NCI-H1436 treated with DMSO at 0.1 percent for 48 hours (cell line): ENCODE measurements around the gene KCNE4.

ENCODE experiments used
- DNase-seq: peaks from one replicate; lab custom pipeline; 2025; lab: John Stamatoyannopoulos, UW

The KCNE4 gene

DNA sequence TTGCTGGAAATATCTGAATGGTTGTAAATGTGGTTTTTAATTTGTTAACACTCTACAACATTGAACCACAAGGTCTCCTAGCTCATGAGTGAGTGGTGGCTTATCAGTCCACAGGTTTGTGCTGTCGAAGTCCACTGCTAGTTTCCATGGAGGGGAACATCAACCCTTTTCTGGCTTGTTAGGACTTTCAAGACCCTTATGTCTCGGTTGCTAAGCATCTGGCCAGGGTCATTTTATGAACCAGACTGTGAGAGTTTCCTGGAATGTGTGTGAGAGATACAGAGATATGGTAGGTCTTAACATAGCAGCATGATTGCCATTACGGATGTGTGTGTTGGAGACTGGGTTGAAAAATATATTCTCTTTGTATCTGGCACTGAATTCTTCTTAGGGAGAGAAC is 36.9 kb downstream of the KCNE4 start:
- DNase-seq, result no peak

DNA sequence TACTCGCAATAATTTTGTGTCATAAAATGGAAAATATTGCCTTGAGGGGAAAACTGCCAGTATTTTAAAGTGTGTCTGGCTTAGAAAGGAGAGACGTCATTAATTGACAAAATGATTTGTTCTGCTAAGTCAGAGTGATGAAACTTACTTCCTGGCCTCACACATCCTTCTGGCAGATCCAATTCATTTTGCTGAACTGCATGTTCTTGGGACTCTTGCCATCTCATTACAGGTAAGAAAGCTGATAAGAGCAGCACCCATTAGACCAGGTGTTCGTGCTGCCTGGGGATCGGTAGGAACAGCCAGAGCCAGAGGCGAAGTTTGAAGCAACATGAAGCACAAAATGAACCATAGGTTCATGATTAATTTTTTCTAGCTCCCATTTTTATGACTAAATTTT is 38.0 kb downstream of the KCNE4 start:
- DNase-seq, result no peak

DNA sequence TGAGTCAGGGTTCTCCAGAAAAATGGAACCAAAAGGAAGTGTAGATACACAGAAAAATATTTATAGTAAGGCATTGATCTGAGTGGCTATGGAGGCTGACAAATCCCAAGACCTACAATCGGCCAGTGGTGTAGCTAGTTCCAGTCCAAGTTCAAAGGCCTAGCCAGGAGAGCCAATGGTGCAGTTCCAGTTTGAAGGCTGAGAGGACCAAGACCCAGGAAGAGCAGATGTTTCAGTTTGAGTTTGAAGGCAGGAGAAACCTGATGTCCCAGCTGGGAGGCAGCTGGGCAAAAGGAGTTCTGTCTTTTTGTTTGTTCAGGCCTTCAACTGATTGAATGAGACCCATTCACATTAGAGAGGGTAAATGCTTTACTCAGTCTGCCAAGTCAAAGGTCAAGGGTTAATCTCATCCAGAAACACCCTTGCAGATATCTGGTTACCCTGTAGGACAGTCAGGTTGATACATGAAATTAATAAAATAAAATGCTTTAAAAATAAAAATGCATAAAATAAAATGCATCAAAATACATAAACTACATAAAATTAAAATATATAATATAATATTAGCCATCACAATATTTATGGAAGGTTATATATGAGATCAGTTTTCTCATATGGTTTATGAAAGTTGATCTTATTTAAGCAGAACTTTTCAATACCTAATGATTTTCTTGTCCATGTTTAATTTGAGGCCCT is 38.7 kb downstream of the KCNE4 start:
- no peak for DNase-seq

DNA sequence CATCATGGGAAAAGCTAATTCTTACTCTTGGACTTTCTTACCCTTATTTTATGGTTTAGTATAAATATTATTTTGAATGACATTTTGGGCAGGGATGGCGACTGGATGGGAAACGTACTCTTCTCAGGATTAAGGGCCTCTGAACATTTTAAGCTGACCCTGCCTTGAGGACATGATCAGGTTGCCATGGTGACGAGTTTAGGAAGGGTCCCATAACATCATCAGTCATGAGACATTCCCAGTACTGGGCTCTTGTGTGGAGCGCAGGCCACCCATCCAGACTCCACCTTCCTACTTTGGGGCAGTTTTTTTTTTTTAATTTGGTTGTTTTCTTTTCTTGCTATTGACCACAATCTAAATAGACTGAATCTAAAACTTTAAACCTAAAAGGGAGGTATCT is 40.7 kb downstream of the KCNE4 start:
- no peak for DNase-seq

DNA sequence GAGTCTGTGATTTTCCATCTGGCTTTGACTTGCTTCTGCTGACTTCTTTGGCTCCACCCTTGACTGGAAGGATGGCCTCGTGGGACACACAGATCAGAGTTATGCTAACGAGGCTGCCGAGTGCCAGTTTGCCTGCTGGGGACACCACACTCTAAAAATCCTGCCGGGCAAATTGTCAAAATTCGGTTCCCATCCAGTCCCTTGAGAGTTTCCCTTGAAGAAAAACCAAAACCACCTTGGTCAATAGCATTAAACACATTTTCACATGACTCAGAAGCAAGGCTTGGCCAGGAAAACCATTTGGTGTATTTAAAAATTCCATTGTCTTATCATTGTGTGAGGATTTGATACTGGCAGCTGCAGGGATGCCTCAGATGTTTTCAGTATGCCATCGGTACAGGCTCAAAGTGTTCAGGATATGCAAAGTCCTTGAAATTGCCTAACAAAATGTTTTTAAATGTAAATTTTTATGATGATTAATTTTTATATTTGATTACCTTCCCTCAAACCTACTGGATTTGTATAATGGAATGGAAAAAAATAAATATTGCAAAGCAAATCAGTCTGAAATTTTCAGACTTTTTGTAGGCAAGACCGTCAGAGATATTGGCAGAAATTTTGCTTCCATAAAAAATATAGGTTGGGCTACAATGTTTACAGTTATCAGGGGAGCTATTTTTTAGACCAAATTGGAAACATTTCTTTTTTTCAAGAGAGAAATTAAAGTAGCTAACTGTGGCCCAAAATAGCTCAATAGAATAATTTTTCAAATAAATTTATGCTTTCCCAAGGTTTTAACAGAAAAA is 41.6 kb downstream of the KCNE4 start:
- peak; percentile 35 for DNase-seq

DNA sequence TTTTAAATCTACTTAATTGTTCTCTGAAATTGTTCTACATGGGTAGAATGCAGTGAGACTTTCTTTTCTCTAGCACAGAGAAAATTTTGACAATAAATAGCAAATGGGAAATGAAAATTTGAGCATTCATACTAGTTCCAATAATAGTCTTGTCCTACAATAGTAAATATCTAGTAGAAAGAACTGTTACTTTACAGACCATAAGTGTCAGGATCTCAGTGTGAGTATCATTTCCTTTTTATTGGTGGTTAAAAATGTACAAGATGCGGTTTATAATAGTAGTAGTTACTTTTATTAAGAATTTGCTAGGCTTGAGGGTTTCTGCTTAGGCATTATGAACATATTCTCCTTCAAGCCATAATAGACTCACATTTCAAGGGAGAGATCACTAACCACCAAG is 43.2 kb downstream of the KCNE4 start:
- no peak for DNase-seq

DNA sequence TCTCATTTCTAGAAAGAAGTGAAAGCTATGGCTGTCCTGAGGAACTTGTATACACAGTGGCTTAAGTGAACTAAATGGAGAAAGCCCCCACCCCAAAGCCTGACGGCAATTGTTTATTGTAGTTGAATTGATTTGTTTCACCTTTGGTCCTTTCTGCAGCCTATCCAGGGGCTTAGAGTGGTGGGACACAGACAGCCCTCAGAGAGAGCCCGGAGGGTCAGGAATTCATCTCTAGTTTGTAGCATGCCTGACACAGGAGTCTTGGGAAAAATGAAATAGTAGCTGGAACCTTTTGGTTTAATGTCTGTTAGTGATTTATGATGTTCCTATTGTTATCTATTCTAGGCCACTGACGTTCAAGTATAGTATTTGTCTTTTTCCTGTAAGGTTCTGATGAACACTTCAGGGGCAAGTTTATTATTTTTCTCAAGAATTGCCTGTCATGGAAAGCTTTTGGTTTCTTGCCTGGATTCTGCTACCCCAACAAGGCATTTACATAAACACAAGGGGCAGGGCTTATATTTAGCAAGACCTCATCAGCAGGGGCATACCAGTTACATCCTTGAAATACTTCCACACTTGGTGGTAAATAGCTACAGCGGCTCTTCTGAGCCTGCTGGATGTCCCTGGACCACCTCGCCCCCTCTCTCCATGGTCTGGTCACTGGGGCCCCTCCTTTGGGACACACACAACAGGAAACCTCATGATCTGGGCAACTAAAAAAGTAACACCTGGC is 44.4 kb downstream of the KCNE4 start:
- DNase-seq, result no peak

DNA sequence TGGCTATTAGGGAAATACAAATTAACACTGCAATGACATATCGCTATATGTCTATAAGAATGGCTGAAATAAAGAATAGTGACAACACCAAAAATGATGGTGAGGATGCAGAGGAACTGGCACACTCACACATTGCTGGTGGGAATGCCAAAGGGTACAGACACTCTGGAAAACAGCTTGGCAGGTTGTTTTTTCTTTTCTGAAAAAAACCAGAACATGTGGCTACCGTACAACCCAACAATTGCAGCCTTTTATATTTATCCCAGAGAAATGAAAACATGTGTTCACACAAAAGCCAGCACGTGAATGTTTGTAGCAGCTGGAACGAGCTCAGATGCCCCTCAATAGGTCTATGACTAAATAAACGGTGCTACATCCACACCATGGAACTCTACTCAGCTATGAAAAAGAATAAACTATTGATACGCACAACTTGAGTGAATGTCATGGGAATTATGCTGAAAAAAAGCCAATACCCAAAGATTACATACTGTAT is 45.9 kb downstream of the KCNE4 start:
- DNase-seq, result no peak

DNA sequence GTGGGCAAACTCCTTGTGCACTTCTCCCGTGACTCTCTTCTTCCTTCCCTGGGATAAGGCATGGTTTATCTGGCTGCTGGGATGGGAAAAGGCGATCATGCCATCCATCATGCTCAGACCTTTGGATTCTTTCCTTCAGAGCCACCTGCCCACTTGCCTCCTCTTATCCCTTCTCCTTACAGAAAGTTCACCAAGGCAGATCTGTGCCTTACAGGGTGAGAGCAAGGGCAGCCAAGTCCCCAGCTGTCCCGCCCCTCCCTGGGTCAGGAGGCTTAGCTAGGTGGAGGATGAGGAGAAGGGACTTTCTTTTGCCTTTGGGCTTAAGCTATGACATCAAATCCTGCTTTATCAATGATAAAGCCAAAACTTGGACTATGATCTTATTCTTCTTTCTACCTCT is 47.6 kb downstream of the KCNE4 start:
- DNase-seq, result no peak

DNA sequence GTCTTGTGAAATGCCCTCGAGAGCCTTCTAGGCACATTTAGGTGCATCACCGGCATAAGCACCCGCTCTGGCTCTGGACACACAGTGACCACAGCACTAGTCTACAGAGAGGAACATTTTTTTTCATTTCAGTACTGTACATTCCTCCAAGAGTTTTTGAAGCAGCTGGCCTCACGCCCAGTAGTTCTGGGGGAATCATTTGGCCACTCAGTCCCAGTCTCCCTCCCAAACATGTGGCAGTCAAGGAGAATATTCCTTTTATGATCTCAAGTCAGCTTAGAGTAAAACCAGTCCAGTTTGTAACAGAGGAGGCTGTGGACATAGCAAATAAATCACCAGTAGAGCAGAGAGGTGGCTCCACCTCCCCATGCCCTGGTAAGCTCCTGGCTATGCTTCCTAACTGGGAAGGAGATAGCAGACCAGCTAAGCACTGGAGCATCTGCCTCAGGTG is 48.1 kb downstream of the KCNE4 start:
- DNase-seq, result no peak

DNA sequence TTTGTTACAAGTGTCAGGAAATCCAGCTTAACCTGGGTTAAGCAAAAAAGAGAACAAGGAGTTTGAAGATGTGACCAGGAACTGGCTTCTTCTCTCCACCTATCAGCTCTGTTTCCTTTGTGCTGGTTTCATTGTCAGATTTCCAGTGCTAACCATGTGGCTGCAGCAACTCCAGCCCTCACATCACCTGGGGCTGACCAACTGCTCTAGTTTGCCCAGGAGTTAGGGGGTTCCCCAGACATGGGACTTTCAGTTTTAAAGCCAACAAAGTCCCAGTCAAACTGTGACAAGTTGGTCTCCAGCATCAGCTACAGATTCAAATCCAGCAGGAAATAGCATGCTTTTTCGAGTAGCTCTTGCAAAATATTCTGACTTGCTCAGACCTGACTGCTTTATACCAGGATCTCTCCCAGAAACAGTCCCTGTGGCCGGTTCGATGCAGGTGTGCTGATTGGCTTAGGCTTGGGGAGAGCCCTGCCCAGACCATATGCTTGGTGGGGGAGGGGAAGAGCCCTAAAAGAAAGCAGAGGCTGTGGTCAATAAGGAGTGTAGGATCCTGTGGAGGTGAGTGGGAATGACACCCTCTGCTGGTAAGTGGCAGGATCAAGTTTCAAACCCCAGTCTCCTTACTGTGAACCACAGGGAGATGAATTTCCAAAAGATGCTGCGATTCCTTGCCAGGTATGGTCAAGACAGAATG is 49.5 kb downstream of the KCNE4 start:
- DNase-seq, result no peak

DNA sequence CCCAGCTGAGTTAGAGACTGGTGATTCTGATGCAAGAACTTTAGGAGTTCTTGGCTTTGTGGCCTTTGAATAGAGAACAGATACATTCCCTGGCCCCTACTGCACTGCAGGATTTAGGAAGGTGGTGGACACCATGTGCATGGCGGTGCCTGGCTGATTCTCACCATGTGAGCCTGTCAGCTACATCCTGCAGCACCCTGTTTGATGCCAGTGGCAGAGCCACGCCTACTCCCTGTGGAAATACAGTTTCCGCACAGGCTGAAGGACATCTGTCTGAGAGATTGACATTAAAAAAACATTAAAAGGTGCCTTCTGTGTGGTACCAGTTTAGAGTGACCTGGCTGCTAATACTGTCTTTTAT is 50.0 kb downstream of the KCNE4 start:
- DNase-seq, result no peak

DNA sequence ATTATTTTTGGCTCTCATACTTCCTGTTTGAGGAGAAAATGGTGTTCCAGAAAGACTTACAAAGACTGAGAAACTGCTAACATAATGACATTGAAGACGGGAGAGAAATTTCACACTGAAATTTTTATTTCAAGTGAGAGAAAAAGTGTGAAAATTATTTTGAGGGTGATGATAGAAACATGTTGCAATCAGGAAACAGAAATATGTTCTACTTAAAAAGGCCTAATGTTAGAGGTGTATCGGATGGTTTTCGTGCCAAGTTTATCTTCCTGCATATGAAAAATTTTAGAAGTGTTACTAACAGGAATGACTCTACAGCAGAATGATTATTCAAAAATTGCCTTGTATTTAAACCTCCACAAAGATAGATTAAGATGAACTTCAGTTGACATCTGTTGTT is 50.5 kb downstream of the KCNE4 start:
- DNase-seq, result no peak

DNA sequence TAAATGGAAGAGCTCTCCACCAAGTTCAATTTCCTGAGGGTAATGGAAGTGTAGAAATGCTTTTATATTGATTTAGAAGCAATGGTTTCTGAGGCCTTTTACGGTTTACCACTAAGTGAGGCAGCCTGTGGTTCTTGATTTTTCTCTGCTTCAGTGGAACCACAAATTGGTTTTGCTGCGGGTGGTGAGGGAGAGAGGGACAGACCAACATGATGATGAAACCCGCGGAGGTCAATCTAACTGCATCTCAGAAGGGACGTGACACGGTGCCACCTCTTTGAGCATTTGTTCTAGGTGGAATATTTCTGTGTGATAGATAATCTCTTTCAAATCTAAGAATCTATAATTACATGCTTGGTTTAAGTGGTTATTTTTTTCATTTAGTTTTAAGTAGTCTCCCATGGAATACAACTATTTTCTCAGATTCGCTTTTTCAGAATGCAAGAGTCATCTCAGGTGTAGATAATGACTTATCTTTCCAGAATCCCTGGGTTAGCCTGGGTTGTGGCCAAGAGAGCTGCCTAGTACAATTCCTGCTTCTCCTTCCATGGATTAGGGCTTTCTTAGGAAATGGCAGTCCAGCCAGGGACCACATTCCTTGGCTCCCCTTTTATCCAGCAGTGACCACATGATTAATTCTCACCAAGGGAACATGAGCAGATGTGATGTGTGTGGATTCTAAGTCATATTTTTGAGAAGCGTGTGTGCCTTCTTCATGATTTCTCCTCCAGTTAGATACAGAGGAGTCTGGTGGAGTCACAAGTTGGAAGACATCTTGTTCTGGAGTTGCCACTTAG is 52.5 kb downstream of the KCNE4 start:
- DNase-seq, result no peak
